H1 (cell line): ENCODE data around the gene GAMT. TPM values are rescaled to one million over a fixed set of nuclear protein-coding genes. Genes with fewer than 3 reads are reported as not detected.

ENCODE experiments used
- CTCF ChIA-PET: fragments of 300-600 bp; sonication (Branson Sonifier 250); formaldehyde crosslinking; loops from one replicate; lab custom pipeline; 2021; ENCODE audit not compliant: partially characterized antibody; lab: Charles Lee
- POLR2A ChIA-PET: fragments of 300-600 bp; sonication (Branson Sonifier 250); formaldehyde crosslinking; loops from one replicate; lab custom pipeline; 2021; ENCODE audit warnings: inconsistent platforms; ENCODE audit not compliant: partially characterized antibody; lab: Charles Lee
- DNase-seq, 2 experiments: peaks; one replicate each; pipeline versions ENCODE4 v3.0.0 to v3.0.0-alpha.2; 2010 to 2022; ENCODE audit warnings: low spot score in 2 of 2, low read depth in 1 of 2, mixed read lengths in 1 of 2
- FAIRE-seq: peaks from 2 replicates; lab custom pipeline; 2011; peaks lifted over from hg19 to GRCh38; lab: Jason Lieb, UNC
- H2AFZ ChIP-seq: 2 replicates; pipeline ENCODE4 v1.8.1; 2012; ENCODE audit warnings: low read length, inconsistent platforms
- H2AK5ac ChIP-seq: 2 replicates; pipeline ENCODE4 v1.6.1; 2013; ENCODE audit warnings: low read depth, low read length
- H2BK120ac ChIP-seq: replicated peaks from 2 replicates; pipeline ENCODE3; 2013; ENCODE audit warnings: low read depth, low read length, inconsistent platforms
- H2BK12ac ChIP-seq: 2 replicates; pipeline ENCODE4 v1.6.1; 2013; ENCODE audit warnings: low read depth, low read length
- H2BK15ac ChIP-seq: 2 replicates; pipeline ENCODE4 v1.6.1; 2013; ENCODE audit warnings: low read length
- H2BK20ac ChIP-seq: 2 replicates; pipeline ENCODE4 v1.6.1; 2013; ENCODE audit warnings: low read length
- H2BK5ac ChIP-seq: 2 replicates; pipeline ENCODE4 v1.6.1; 2013; ENCODE audit warnings: low read depth, low read length
- H3K14ac ChIP-seq: 2 replicates; pipeline ENCODE4 v1.6.1; 2013; ENCODE audit warnings: inconsistent platforms; ENCODE audit not compliant: insufficient read length
- H3K18ac ChIP-seq: 2 replicates; pipeline ENCODE4 v1.6.1; 2013; ENCODE audit warnings: low read length; ENCODE audit errors: extremely low read depth
- H3K23ac ChIP-seq: 2 replicates; pipeline ENCODE4 v1.6.1; 2013; ENCODE audit warnings: inconsistent platforms; ENCODE audit not compliant: insufficient read length
- H3K23me2 ChIP-seq: 2 replicates; pipeline ENCODE4 v1.6.1; 2013; ENCODE audit warnings: low read depth, low read length
- H3K27ac ChIP-seq: 2 replicates; pipeline ENCODE4 v1.6.1; 2011; ENCODE audit warnings: low read depth, low read length, inconsistent platforms
- H3K27me3 ChIP-seq, 4 experiments: replicated peaks in 1 of 4; 1 replicate in 1 of 4; 2 replicates in 3 of 4; pipeline versions ENCODE4 v1.6.1 to v1.8.1; 2011 to 2013; ENCODE audit warnings: low read length in 3 of 4, mild to moderate bottlenecking in 3 of 4, inconsistent platforms in 2 of 4, mixed read lengths in 2 of 4, moderate library complexity in 1 of 4; ENCODE audit not compliant: control insufficient read depth in 3 of 4, insufficient read depth in 3 of 4; ENCODE audit errors: extremely low read depth in 1 of 4
- H3K36me3 ChIP-seq, 4 experiments: 2 replicates each; pipeline versions ENCODE4 v1.6.1 to v1.8.1; 2011 to 2013; ENCODE audit warnings: mild to moderate bottlenecking in 4 of 4, low read length in 3 of 4, moderate library complexity in 2 of 4, control low read depth in 1 of 4, inconsistent platforms in 1 of 4; ENCODE audit not compliant: insufficient read depth in 4 of 4, control insufficient read depth in 2 of 4
- H3K4ac ChIP-seq: replicated peaks from 2 replicates; pipeline ENCODE3; 2013; ENCODE audit warnings: low read length, low read depth, mixed read lengths, inconsistent platforms; ENCODE audit not compliant: insufficient read length
- H3K4me1 ChIP-seq, 4 experiments: replicated peaks in 1 of 4; 1 replicate in 1 of 4; 2 replicates in 3 of 4; pipeline versions ENCODE4 v1.6.1 to v1.8.1; 2011 to 2013; ENCODE audit warnings: low read length in 3 of 4, inconsistent platforms in 2 of 4, mixed read lengths in 1 of 4; ENCODE audit not compliant: insufficient read depth in 4 of 4, control insufficient read depth in 3 of 4
- H3K4me2 ChIP-seq, 2 experiments: 2 replicates each; pipeline versions ENCODE4 v1.6.1 to v1.8.1; 2011 to 2013; ENCODE audit warnings: low read depth in 2 of 2, low read length in 2 of 2, control low read depth in 1 of 2, inconsistent platforms in 1 of 2, mild to moderate bottlenecking in 1 of 2; ENCODE audit not compliant: insufficient read depth in 1 of 2
- H3K4me3 ChIP-seq, 4 experiments: fragments of 200-600, 300-600 bp in 1 of 4; sonication (generic), shearing (Covaris generic), sonication (Bioruptor Twin) in 1 of 4; 2 replicates each; pipeline versions ENCODE4 v1.5.1 to v1.8.1; 2011 to 2016; ENCODE audit warnings: low read length in 4 of 4, low read depth in 3 of 4, control low read depth in 2 of 4, inconsistent platforms in 2 of 4, mild to moderate bottlenecking in 2 of 4, mixed read lengths in 1 of 4, moderate library complexity in 1 of 4; ENCODE audit not compliant: insufficient read depth in 2 of 4; ENCODE audit errors: extremely low read depth in 1 of 4
- H3K56ac ChIP-seq: replicated peaks from 2 replicates; pipeline ENCODE3; 2013; ENCODE audit warnings: low read depth, mild to moderate bottlenecking, mixed read lengths, low read length, inconsistent platforms; ENCODE audit not compliant: insufficient read length
- H3K79me1 ChIP-seq: 2 replicates; pipeline ENCODE4 v1.6.1; 2013; ENCODE audit warnings: low read depth, low read length, control low read depth
- H3K79me2 ChIP-seq, 2 experiments: 2 replicates each; pipeline versions ENCODE4 v1.6.1 to v1.8.1; 2012 to 2013; ENCODE audit warnings: low read length in 2 of 2, mild to moderate bottlenecking in 2 of 2, inconsistent platforms in 1 of 2; ENCODE audit not compliant: insufficient read depth in 2 of 2, control insufficient read depth in 1 of 2
- H3K9ac ChIP-seq, 4 experiments: replicated peaks in 1 of 4; 1 replicate in 1 of 4; 2 replicates in 3 of 4; pipeline versions ENCODE4 v1.6.1 to v1.8.1; 2011 to 2013; ENCODE audit warnings: low read depth in 3 of 4, low read length in 3 of 4, control low read depth in 2 of 4, mild to moderate bottlenecking in 2 of 4, moderate library complexity in 2 of 4, inconsistent platforms in 1 of 4; ENCODE audit errors: extremely low read depth in 1 of 4
- H3K9me3 ChIP-seq, 2 experiments: 2 replicates each; pipeline versions ENCODE4 v1.6.1 to v1.8.1; 2012 to 2013; ENCODE audit warnings: mild to moderate bottlenecking in 2 of 2, moderate library complexity in 2 of 2, control low read depth in 1 of 2, inconsistent platforms in 1 of 2, low read depth in 1 of 2, low read length in 1 of 2, mixed read lengths in 1 of 2; ENCODE audit not compliant: insufficient read depth in 2 of 2
- H4K20me1 ChIP-seq, 2 experiments: replicated peaks in 1 of 2; 2 replicates each; pipeline versions ENCODE3 to v1.8.1; 2011 to 2013; ENCODE audit warnings: inconsistent platforms in 2 of 2, low read length in 2 of 2, mild to moderate bottlenecking in 1 of 2; ENCODE audit not compliant: insufficient read depth in 2 of 2, control insufficient read depth in 1 of 2
- H4K5ac ChIP-seq: 2 replicates; pipeline ENCODE4 v1.6.1; 2013; ENCODE audit warnings: low read length, low read depth, mixed read lengths, inconsistent platforms; ENCODE audit not compliant: insufficient read length
- H4K8ac ChIP-seq: 2 replicates; pipeline ENCODE4 v1.8.0; 2013; ENCODE audit warnings: mild to moderate bottlenecking, moderate library complexity, low read length, inconsistent platforms; ENCODE audit not compliant: insufficient read depth; ENCODE audit errors: extremely low read depth
- H4K91ac ChIP-seq: replicated peaks from 2 replicates; pipeline ENCODE3; 2013; ENCODE audit warnings: low read length, mixed read lengths, inconsistent platforms; ENCODE audit not compliant: insufficient read length
- BRCA1 ChIP-seq: IDR thresholded peaks from 2 replicates; pipeline ENCODE4 v1.6.1; 2012; ENCODE audit warnings: low read depth, low read length, improper control_type of control experiment
- CBX5 ChIP-seq: fragments of 300-800, 300-1000 bp; sonication (generic); IDR thresholded peaks from 2 replicates; pipeline ENCODE4 v1.7.1; 2016; ENCODE audit warnings: antibody characterized with exemption, low read length, low read depth
- CHD2 ChIP-seq: IDR thresholded peaks from 2 replicates; pipeline ENCODE4 v1.6.1; 2012; ENCODE audit warnings: low read length, improper control_type of control experiment
- CREB1 ChIP-seq: IDR thresholded peaks from 2 replicates; pipeline ENCODE4 v1.6.1; 2012; ENCODE audit warnings: inconsistent platforms
- HDAC2 ChIP-seq, 2 experiments: fragments of 300-600 bp in 1 of 2; sonication (generic) in 1 of 2; IDR thresholded peaks; 2 replicates each; pipeline ENCODE4 v1.6.1; 2011 to 2012; ENCODE audit warnings: low read depth in 2 of 2, low read length in 2 of 2, mild to moderate bottlenecking in 2 of 2, moderate library complexity in 2 of 2, borderline replicate concordance in 1 of 2, inconsistent platforms in 1 of 2
- NANOG ChIP-seq: IDR thresholded peaks from 2 replicates; pipeline ENCODE4 v1.6.1; 2011; ENCODE audit warnings: low read length, low read depth, mild to moderate bottlenecking, inconsistent platforms; ENCODE audit not compliant: insufficient read depth, poor library complexity, severe bottlenecking
- POLR2A ChIP-seq, 2 experiments: IDR thresholded peaks; 1 replicate in 1 of 2; 2 replicates in 1 of 2; pipeline ENCODE4 v1.6.1; 2011; ENCODE audit warnings: low read depth in 2 of 2, low read length in 2 of 2, mild to moderate bottlenecking in 2 of 2; ENCODE audit errors: control extremely low read depth in 1 of 2
- RAD21 ChIP-seq, 2 experiments: IDR thresholded peaks in 1 of 2; conservative IDR thresholded peaks in 1 of 2; 2 replicates each; pipeline ENCODE4 v1.6.1; 2011; ENCODE audit warnings: low read depth in 2 of 2, low read length in 2 of 2, improper control_type of control experiment in 1 of 2, inconsistent platforms in 1 of 2, mild to moderate bottlenecking in 1 of 2, moderate library complexity in 1 of 2
- USF2 ChIP-seq: IDR thresholded peaks from 2 replicates; pipeline ENCODE4 v1.6.1; 2011; ENCODE audit warnings: low read length, improper control_type of control experiment
- YY1 ChIP-seq: IDR thresholded peaks from 2 replicates; pipeline ENCODE4 v1.6.1; 2011; ENCODE audit warnings: low read depth, mild to moderate bottlenecking, low read length
- WGBS, 2 experiments: shearing (Covaris generic) in 1 of 2; methylation state at CpG; one replicate each; pipeline versions ENCODE4 v1.1.6 to v1.1.7; 2013 to 2015; ENCODE audit warnings: low lambda C conversion rate in 2 of 2, mixed read lengths in 2 of 2, inconsistent platforms in 1 of 2, low coverage in 1 of 2, missing lambda C conversion rate in 1 of 2; ENCODE audit not compliant: insufficient replicate concordance in 2 of 2, insufficient coverage in 1 of 2, insufficient read length in 1 of 2; ENCODE audit errors: extremely low coverage in 1 of 2, missing lambda C conversion rate in 1 of 2; 5-methylcytosine and 5-hydroxymethylcytosine counted together
- polyA plus RNA-seq, 7 experiments: library from polyadenylated mRNA; depleted of rRNA in 3 of 7; stranded (reverse) in 5 of 7; unstranded in 2 of 7; fragments of >200 nt in 5 of 7; fragments of 200-250 nt in 2 of 7; gene quantifications; 1 replicate in 5 of 7; 2 replicates in 1 of 7; 4 replicates in 1 of 7; pipeline versions ENCODE4 v1.2.1 to v1.2.3, GENCODE V29; 2011 to 2013; ENCODE audit warnings: missing spikeins in 2 of 7, mixed read lengths in 2 of 7
- total RNA-seq: library from RNA; stranded (reverse); fragmentation: NEBNext Ultra II Directional; extraction: Animal tissue kit (Norgen Biotek cat#: 25700); gene quantifications from 2 replicates; pipeline ENCODE4 v1.2.1, GENCODE V29; 2021
- TF ChIP-seq, protein P1 (sequence below): IDR thresholded peaks from 2 replicates; pipeline ENCODE4 v1.6.1; 2012; ENCODE audit warnings: inconsistent platforms

GAMT gene
- total and polyA plus RNA-seq, 2 of the 8 experiments (the other 6 are each of a cell fraction or from before 2014, with no cell fraction given), result 17.2 to 35.6 TPM

DNA sequence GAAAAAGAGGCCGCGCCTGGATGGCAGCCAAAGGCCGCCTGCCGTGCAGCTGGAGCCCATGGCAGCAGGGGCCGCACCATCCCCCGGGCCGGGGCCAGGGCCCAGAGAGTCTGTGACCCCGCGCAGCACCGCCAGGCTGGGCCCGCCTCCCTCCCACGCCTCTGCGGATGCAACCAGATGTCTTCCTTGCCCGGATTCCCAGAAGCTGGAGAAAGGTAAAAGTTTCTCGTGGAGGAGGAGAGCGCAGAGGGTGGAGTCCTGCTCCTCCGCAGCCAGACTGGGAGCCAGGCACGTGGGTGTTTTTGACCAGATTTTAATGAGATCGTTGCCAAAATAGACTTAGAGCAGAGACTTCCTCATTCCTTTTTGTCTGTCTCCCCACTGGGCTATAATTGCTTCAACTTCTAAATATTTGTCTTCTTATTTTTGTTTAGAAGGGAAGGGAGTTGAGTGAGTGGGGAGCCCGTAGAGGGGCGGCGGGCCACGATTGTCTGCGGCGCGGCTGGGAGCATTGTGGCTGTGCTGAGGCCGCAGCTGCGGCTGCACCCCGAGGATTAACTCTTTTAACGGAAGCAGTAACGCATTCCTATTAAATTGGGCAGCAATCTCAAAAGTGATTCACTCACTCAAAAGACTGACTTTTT, 40.4 kb downstream of the GAMT start:
- Histone ChIP-seq H2BK20ac (no peak overlapping the region), H3K4me2 (no peak overlapping the region; a peak in 1 of 4 replicates), H3K27me3 (no peaks in the 10 kb centered on the region), H3K79me2 (peaks cover 0 to 19% of the 10 kb centered on the region in 2 experiments; a peak in 3 of 4 replicates), H3K18ac (no peak overlapping the region), H3K56ac (no peak overlapping the region), H2BK15ac (no peak overlapping the region), H3K23ac (no peak overlapping the region), H3K36me3 (peaks cover 12 to 74% (median 32%) of the 10 kb centered on the region in 4 experiments), H3K14ac (no peak overlapping the region), H2AFZ (no peak overlapping the region), H2BK5ac (no peak overlapping the region; the same call in 1 of the 2 replicates), H3K9me3 (no peaks in the 10 kb centered on the region), H4K8ac (no peak overlapping the region), H3K79me1 (peaks cover 4% of the 10 kb centered on the region; the same call in 1 of the 2 replicates), H2BK120ac (no peak overlapping the region), H4K5ac (no peak overlapping the region), H4K20me1 (peaks cover 0 to 17% of the 10 kb centered on the region in 2 experiments), H3K9ac (no peak overlapping the region), H3K4ac (no peak overlapping the region), H3K4me3 (no peak overlapping the region), H3K27ac (no peak overlapping the region), H2AK5ac (no peak overlapping the region), H3K23me2 (no peaks in the 10 kb centered on the region), H2BK12ac (no peak overlapping the region), H4K91ac (no peak overlapping the region), H3K4me1 (peaks cover 3 to 15% (median 13%) of the 10 kb centered on the region in 4 experiments; a peak in 6 of 7 replicates)
- ChIA-PET POLR2A (interaction anchor here (1.3 to 2.1 kb wide), 2 partner anchors 10 to 92 kb away, joined by 4 to 10 read pairs; partner anchors contain the start of gene CIRBP), CTCF (interaction anchor here (0.8 to 2.3 kb wide), 5 partner anchors 9 to 77 kb away, joined by 3 to 12 read pairs (median 3); no protein-coding TSS in a partner anchor)
- no peak for DNase-seq
- FAIRE-seq, result no peak
- WGBS, 2 experiments, result 94% methylated on average over 29 of the region's 31 CpGs; no CpG with 5 or more reads in 1 of the 2 experiments
- TF ChIP-seq POLR2A (IDR thresholded peaks at IDR 0.05; ENCODE audit: control extremely low read depth in 1 of 2, low read depth in 2 of 2, low read length in 2 of 2) (no peak), USF2 (no peak), CBX5 (no peak), YY1 (no peak), HDAC2 (IDR thresholded peaks at IDR 0.05; ENCODE audit: borderline replicate concordance in 1 of 2, low read depth in 2 of 2, low read length in 2 of 2) (no peak), BRCA1 (no peak), RAD21 (IDR thresholded peaks at IDR 0.05 in 1 of 2, conservative IDR thresholded peaks at IDR 0.05 in 1 of 2; ENCODE audit: low read depth in 2 of 2, low read length in 2 of 2) (no peak), NANOG (no peak), CHD2 (no peak), CREB1 (no peak)
- TF ChIP-seq, protein P1, sequence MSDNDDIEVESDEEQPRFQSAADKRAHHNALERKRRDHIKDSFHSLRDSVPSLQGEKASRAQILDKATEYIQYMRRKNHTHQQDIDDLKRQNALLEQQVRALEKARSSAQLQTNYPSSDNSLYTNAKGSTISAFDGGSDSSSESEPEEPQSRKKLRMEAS, result no peak
